Peyer's patch (tissue), 4 donors: ENCODE measurements around the gene GPRIN3.

Experiments used
- POLR2A ChIP-seq, 2 donors: fragments of 450-650 bp; IDR thresholded peaks; one replicate each; pipeline ENCODE4 v1.5.1; 2017; ENCODE audit warnings: antibody characterized with exemption in 2 of 2, mild to moderate bottlenecking in 2 of 2, moderate library complexity in 2 of 2
- TF ChIP-seq, protein P1 (sequence below), 6 experiments: fragments of 450-650 bp in 4 of 6; fragments of 200-600 bp in 2 of 6; sonication (generic) in 1 of 6; IDR thresholded peaks; one replicate each; pipeline ENCODE4 v1.5.1; 2017 to 2019; ENCODE audit warnings: antibody characterized with exemption in 6 of 6, mild to moderate bottlenecking in 3 of 6, moderate library complexity in 1 of 6

GRCh38 chr4:89356086-89356485, 48.5 kb upstream of the GPRIN3 start:
- TF ChIP-seq, protein P1, sequence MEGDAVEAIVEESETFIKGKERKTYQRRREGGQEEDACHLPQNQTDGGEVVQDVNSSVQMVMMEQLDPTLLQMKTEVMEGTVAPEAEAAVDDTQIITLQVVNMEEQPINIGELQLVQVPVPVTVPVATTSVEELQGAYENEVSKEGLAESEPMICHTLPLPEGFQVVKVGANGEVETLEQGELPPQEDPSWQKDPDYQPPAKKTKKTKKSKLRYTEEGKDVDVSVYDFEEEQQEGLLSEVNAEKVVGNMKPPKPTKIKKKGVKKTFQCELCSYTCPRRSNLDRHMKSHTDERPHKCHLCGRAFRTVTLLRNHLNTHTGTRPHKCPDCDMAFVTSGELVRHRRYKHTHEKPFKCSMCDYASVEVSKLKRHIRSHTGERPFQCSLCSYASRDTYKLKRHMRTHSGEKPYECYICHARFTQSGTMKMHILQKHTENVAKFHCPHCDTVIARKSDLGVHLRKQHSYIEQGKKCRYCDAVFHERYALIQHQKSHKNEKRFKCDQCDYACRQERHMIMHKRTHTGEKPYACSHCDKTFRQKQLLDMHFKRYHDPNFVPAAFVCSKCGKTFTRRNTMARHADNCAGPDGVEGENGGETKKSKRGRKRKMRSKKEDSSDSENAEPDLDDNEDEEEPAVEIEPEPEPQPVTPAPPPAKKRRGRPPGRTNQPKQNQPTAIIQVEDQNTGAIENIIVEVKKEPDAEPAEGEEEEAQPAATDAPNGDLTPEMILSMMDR (IDR thresholded peaks at IDR 0.05) = no peak
- TF ChIP-seq POLR2A (IDR thresholded peaks at IDR 0.05) = no peak
